ENCODE data around the gene MLH3.
A peak's percentile ranks its signal among the peaks of the same experiment; 100 is the strongest.
"Not testable (repeated sequence)": the region's sequence is repeated elsewhere in the genome, so short reads cannot be mapped to it uniquely, and the experiment has no call there.

Gene MLH3

DNA sequence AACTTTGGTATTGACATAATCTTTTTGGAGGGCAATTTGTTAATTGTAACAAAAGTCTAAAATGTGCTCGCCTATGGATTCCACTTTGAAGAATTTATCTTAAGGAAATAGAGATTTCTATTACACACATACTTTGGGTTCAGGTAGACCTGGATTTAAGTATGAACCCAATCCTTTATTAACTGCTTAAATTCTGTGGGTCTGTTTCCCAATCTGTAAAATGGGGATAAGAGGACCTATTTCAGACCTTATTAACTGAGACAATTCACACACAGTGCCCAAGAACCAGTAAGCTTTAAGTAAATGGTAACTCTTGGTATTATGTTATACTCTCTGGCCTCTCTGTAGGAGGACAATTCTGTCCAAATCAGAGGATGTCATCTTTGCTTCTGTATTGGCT, 49.4 kb downstream of the MLH3 start (continued):
- TF ChIP-seq PPARA (CRISPR knock-in tag; IDR thresholded peaks at IDR 0.05; ENCODE audit: borderline replicate concordance) = no peak
- TF ChIP-seq GLIS3 (CRISPR knock-in tag; IDR thresholded peaks at IDR 0.05) = no peak
- no peak for TF ChIP-seq ISL1 (CRISPR knock-in tag; IDR thresholded peaks at IDR 0.05)
- no peak for TF ChIP-seq OSR1 (CRISPR knock-in tag; IDR thresholded peaks at IDR 0.05)
- TF ChIP-seq CSDC2 (CRISPR knock-in tag; IDR thresholded peaks at IDR 0.05) = no peak

- no peak for ATAC-seq
- TF ChIP-seq TCF4 (CRISPR knock-in tag; IDR thresholded peaks at IDR 0.05; ENCODE audit: borderline replicate concordance) (no peak), TOX (CRISPR knock-in tag; IDR thresholded peaks at IDR 0.05; ENCODE audit: borderline replicate concordance) (no peak), OSR1 (CRISPR knock-in tag; IDR thresholded peaks at IDR 0.05) (no peak), ZNF70 (CRISPR knock-in tag; IDR thresholded peaks at IDR 0.05) (no peak), CSDC2 (CRISPR knock-in tag; IDR thresholded peaks at IDR 0.05) (no peak), GLIS3 (CRISPR knock-in tag; IDR thresholded peaks at IDR 0.05) (no peak), CSRNP3 (CRISPR knock-in tag; IDR thresholded peaks at IDR 0.05) (no peak), ARNTL (CRISPR knock-in tag; IDR thresholded peaks at IDR 0.05; ENCODE audit: borderline replicate concordance, low read depth) (no peak), TSHZ2 (CRISPR knock-in tag; IDR thresholded peaks at IDR 0.05) (no peak), ZNF8 (CRISPR knock-in tag; IDR thresholded peaks at IDR 0.05) (no peak), RARB (CRISPR knock-in tag; IDR thresholded peaks at IDR 0.05) (no peak)
- TF ChIP-seq, protein P1, sequence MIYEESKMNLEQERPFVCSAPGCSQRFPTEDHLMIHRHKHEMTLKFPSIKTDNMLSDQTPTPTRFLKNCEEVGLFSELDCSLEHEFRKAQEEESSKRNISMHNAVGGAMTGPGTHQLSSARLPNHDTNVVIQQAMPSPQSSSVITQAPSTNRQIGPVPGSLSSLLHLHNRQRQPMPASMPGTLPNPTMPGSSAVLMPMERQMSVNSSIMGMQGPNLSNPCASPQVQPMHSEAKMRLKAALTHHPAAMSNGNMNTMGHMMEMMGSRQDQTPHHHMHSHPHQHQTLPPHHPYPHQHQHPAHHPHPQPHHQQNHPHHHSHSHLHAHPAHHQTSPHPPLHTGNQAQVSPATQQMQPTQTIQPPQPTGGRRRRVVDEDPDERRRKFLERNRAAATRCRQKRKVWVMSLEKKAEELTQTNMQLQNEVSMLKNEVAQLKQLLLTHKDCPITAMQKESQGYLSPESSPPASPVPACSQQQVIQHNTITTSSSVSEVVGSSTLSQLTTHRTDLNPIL (CRISPR knock-in tag; IDR thresholded peaks at IDR 0.05; ENCODE audit: low read depth) = no peak
Measured at GRCh38 chr14:75001261-75001660, 50.0 kb downstream of the MLH3 start.

DNA sequence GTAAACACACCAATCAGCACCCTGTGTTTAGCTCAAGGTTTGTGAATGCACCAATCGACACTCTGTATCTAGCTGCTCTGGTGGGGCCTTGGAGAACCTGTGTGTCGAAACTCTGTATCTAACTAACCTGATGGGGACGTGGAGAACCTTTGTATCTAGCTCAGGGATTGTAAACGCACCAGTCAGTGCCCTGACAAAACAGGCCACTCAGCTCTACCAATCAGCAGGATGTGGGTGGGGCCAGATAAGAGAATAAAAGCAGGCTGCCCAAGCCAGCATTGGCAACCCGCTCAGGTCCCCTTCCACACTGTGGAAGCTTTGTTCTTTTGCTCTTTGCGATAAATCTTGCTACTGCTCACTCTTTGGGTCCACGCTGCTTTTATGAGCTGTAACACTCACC, 55.5 kb downstream of the MLH3 start:
- ATAC-seq = not testable (repeated sequence)

GRCh38 chr14:74994182-74994581, 57.1 kb downstream of the MLH3 start:
- not testable (repeated sequence) for ATAC-seq

GRCh38 chr14:74988993-74989392, 62.3 kb downstream of the MLH3 start:
- no peak for ATAC-seq
- no peak for TF ChIP-seq ZFP3 (CRISPR knock-in tag; IDR thresholded peaks at IDR 0.05)
- TF ChIP-seq CSDC2 (CRISPR knock-in tag; IDR thresholded peaks at IDR 0.05) = no peak
- no peak for TF ChIP-seq RARB (CRISPR knock-in tag; IDR thresholded peaks at IDR 0.05)
- no peak for TF ChIP-seq BACH2 (CRISPR knock-in tag; IDR thresholded peaks at IDR 0.05; ENCODE audit: borderline replicate concordance)
- TF ChIP-seq ZNF70 (CRISPR knock-in tag; IDR thresholded peaks at IDR 0.05) = no peak
- no peak for TF ChIP-seq OSR1 (CRISPR knock-in tag; IDR thresholded peaks at IDR 0.05)
- no peak for TF ChIP-seq TOX (CRISPR knock-in tag; IDR thresholded peaks at IDR 0.05; ENCODE audit: borderline replicate concordance)
- TF ChIP-seq ZC3H10 (CRISPR knock-in tag; IDR thresholded peaks at IDR 0.05) = no peak
- TF ChIP-seq ESRRG (CRISPR knock-in tag; IDR thresholded peaks at IDR 0.05) = no peak
- TF ChIP-seq TCF4 (CRISPR knock-in tag; IDR thresholded peaks at IDR 0.05; ENCODE audit: borderline replicate concordance) = no peak
- TF ChIP-seq, protein P1 (CRISPR knock-in tag; IDR thresholded peaks at IDR 0.05; ENCODE audit: low read depth) = no peak

GRCh38 chr14:74988131-74988530, 63.1 kb downstream of the MLH3 start:
- ATAC-seq = peak; percentile 84
- TF ChIP-seq CSDC2 (CRISPR knock-in tag; IDR thresholded peaks at IDR 0.05) = no peak
- TF ChIP-seq ZFP3 (CRISPR knock-in tag; IDR thresholded peaks at IDR 0.05) = no peak
- TF ChIP-seq SNAI2 (CRISPR knock-in tag; IDR thresholded peaks at IDR 0.05) = no peak
- TF ChIP-seq TOX (CRISPR knock-in tag; IDR thresholded peaks at IDR 0.05; ENCODE audit: borderline replicate concordance) = no peak
- no peak for TF ChIP-seq CSRNP3 (CRISPR knock-in tag; IDR thresholded peaks at IDR 0.05)
- TF ChIP-seq, protein P2, sequence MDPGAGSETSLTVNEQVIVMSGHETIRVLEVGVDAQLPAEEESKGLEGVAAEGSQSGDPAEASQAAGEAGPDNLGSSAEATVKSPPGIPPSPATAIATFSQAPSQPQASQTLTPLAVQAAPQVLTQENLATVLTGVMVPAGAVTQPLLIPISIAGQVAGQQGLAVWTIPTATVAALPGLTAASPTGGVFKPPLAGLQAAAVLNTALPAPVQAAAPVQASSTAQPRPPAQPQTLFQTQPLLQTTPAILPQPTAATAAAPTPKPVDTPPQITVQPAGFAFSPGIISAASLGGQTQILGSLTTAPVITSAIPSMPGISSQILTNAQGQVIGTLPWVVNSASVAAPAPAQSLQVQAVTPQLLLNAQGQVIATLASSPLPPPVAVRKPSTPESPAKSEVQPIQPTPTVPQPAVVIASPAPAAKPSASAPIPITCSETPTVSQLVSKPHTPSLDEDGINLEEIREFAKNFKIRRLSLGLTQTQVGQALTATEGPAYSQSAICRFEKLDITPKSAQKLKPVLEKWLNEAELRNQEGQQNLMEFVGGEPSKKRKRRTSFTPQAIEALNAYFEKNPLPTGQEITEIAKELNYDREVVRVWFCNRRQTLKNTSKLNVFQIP (CRISPR knock-in tag; IDR thresholded peaks at IDR 0.05; ENCODE audit: borderline replicate concordance, low read depth) = no peak
- no peak for TF ChIP-seq TCF4 (CRISPR knock-in tag; IDR thresholded peaks at IDR 0.05; ENCODE audit: borderline replicate concordance)
- no peak for TF ChIP-seq OSR1 (CRISPR knock-in tag; IDR thresholded peaks at IDR 0.05)
- TF ChIP-seq ESRRG (CRISPR knock-in tag; IDR thresholded peaks at IDR 0.05) = no peak
- no peak for TF ChIP-seq ARNTL (CRISPR knock-in tag; IDR thresholded peaks at IDR 0.05; ENCODE audit: borderline replicate concordance, low read depth)
- TF ChIP-seq, protein P1 (CRISPR knock-in tag; IDR thresholded peaks at IDR 0.05; ENCODE audit: low read depth) = no peak
- no peak for TF ChIP-seq GLIS3 (CRISPR knock-in tag; IDR thresholded peaks at IDR 0.05)
